WTC11 (cell line): ENCODE measurements around the gene FOXP1.

Experiments
- E2F4 ChIP-seq: sonication (generic); formaldehyde crosslinking; IDR thresholded peaks from 2 replicates; pipeline ENCODE4 v1.8.1; 2022; ENCODE audit warnings: low read depth, mild to moderate bottlenecking, moderate library complexity, missing genetic modification reagents, borderline replicate concordance
- ELF4 ChIP-seq: sonication (generic); formaldehyde crosslinking; IDR thresholded peaks from 2 replicates; pipeline ENCODE4 v1.8.1; 2022; ENCODE audit warnings: low read depth, mild to moderate bottlenecking, moderate library complexity, missing genetic modification reagents
- ETV6 ChIP-seq: sonication (generic); formaldehyde crosslinking; IDR thresholded peaks from 2 replicates; pipeline ENCODE4 v1.8.1; 2022; ENCODE audit warnings: mild to moderate bottlenecking, missing genetic modification reagents
- HMGXB4 ChIP-seq: sonication (generic); formaldehyde crosslinking; IDR thresholded peaks from 2 replicates; pipeline ENCODE4 v1.8.1; 2023; ENCODE audit warnings: mild to moderate bottlenecking, moderate library complexity, missing genetic modification reagents
- MLX ChIP-seq: sonication (generic); formaldehyde crosslinking; IDR thresholded peaks from 2 replicates; pipeline ENCODE4 v1.8.1; 2023; ENCODE audit warnings: mild to moderate bottlenecking, missing genetic modification reagents, moderate library complexity
- TP53 ChIP-seq: sonication (generic); formaldehyde crosslinking; IDR thresholded peaks from 2 replicates; pipeline ENCODE4 v1.8.1; 2023; ENCODE audit warnings: mild to moderate bottlenecking, missing genetic modification reagents
- USF1 ChIP-seq: sonication (generic); formaldehyde crosslinking; IDR thresholded peaks from 2 replicates; pipeline ENCODE4 v1.8.0; 2022; ENCODE audit warnings: mild to moderate bottlenecking, missing genetic modification reagents
- ZBTB21 ChIP-seq: sonication (generic); formaldehyde crosslinking; IDR thresholded peaks from 2 replicates; pipeline ENCODE4 v1.8.1; 2023; ENCODE audit warnings: mild to moderate bottlenecking, missing genetic modification reagents, borderline replicate concordance
- TF ChIP-seq, protein P1 (sequence below): fragments of 200-600 bp; IDR thresholded peaks from 2 replicates; pipeline ENCODE4 v1.8.0; 2022; ENCODE audit warnings: antibody characterized with exemption
- TF ChIP-seq, protein P2 (sequence below): sonication (generic); formaldehyde crosslinking; IDR thresholded peaks from 2 replicates; pipeline ENCODE4 v1.8.0; 2022; ENCODE audit warnings: mild to moderate bottlenecking, missing genetic modification reagents

GRCh38 chr3:71104976-71105375 is 478.6 kb downstream of the FOXP1 start:
- TF ChIP-seq, protein P1, sequence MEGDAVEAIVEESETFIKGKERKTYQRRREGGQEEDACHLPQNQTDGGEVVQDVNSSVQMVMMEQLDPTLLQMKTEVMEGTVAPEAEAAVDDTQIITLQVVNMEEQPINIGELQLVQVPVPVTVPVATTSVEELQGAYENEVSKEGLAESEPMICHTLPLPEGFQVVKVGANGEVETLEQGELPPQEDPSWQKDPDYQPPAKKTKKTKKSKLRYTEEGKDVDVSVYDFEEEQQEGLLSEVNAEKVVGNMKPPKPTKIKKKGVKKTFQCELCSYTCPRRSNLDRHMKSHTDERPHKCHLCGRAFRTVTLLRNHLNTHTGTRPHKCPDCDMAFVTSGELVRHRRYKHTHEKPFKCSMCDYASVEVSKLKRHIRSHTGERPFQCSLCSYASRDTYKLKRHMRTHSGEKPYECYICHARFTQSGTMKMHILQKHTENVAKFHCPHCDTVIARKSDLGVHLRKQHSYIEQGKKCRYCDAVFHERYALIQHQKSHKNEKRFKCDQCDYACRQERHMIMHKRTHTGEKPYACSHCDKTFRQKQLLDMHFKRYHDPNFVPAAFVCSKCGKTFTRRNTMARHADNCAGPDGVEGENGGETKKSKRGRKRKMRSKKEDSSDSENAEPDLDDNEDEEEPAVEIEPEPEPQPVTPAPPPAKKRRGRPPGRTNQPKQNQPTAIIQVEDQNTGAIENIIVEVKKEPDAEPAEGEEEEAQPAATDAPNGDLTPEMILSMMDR, result no peak
- no peak for TF ChIP-seq MLX (CRISPR knock-in tag)
- TF ChIP-seq, protein P2, sequence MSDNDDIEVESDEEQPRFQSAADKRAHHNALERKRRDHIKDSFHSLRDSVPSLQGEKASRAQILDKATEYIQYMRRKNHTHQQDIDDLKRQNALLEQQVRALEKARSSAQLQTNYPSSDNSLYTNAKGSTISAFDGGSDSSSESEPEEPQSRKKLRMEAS (CRISPR knock-in tag), result no peak
- TF ChIP-seq HMGXB4, result no peak
- no peak for TF ChIP-seq ZBTB21 (CRISPR knock-in tag)
- no peak for TF ChIP-seq TP53 (CRISPR knock-in tag)
- no peak for TF ChIP-seq USF1 (CRISPR knock-in tag)
- no peak for TF ChIP-seq ETV6
- TF ChIP-seq ELF4 (CRISPR knock-in tag), result no peak
- TF ChIP-seq E2F4 (CRISPR knock-in tag), result no peak
